Activated T-cell treated with anti-CD3 and anti-CD28 coated beads, Interleukin-2, amount 50 U/mL, for 4 hours (primary cell): ENCODE results near the gene ATXN7L3. TPM values are rescaled to one million over a fixed set of nuclear protein-coding genes. Genes with fewer than 3 reads are reported as not detected.

Source experiments
- ATAC-seq, 2 donors: fragments of 200-7000 bp; cut with Tn5 transposase; one replicate each; pipeline ENCODE4 v1.10.0; 2021
- DNase-seq: peaks from one replicate; pipeline ENCODE4 v3.0.0-alpha.2; 2020
- H3K27me3 Mint-ChIP-seq: one replicate; pipeline ENCODE4 v1.8.0; 2021; ENCODE audit warnings: low read depth, mixed read lengths
- H3K36me3 Mint-ChIP-seq: one replicate; pipeline ENCODE4 v1.8.0; 2022; ENCODE audit warnings: mixed read lengths; ENCODE audit not compliant: insufficient read depth
- H3K4me1 Mint-ChIP-seq: one replicate; pipeline ENCODE4 v1.8.0; 2021; ENCODE audit warnings: low read depth, mixed read lengths
- H3K4me3 Mint-ChIP-seq: one replicate; pipeline ENCODE4 v1.8.0; 2021; ENCODE audit warnings: mild to moderate bottlenecking, moderate library complexity, mixed read lengths
- H3K9me3 Mint-ChIP-seq: one replicate; pipeline ENCODE4 v1.8.0; 2021; ENCODE audit warnings: mixed read lengths
- total RNA-seq, 3 donors: library from RNA; stranded (reverse); gene quantifications; one replicate each; pipeline ENCODE4 v1.2.1, GENCODE V29; 2021

The ATXN7L3 gene
- total RNA-seq, 3 donors from 2014 or later, result 101 to 111 (median 110) TPM

GRCh38 chr17:44221862-44222111, 22.1 kb upstream of the ATXN7L3 start:
- DNase-seq (no peak), ATAC-seq (no peak)
- H3K27me3 Mint-ChIP-seq, result no peaks in the 10 kb centered on the region
- peaks cover 20% of the 10 kb centered on the region for H3K4me1 Mint-ChIP-seq
- H3K36me3 Mint-ChIP-seq, result peaks cover 6% of the 10 kb centered on the region
- no peaks in the 10 kb centered on the region for H3K9me3 Mint-ChIP-seq
- peak overlapping the region; percentile 92 for H3K4me3 Mint-ChIP-seq

- no peaks in the 10 kb centered on the region for H3K27me3 Mint-ChIP-seq
- peaks cover 10% of the 10 kb centered on the region for H3K36me3 Mint-ChIP-seq
- peak; percentile 40 for DNase-seq
- no peaks in the 10 kb centered on the region for H3K9me3 Mint-ChIP-seq
- peak; percentile 22 to 23 for ATAC-seq
- peak overlapping the region; percentile 92 for H3K4me3 Mint-ChIP-seq
- peaks cover 25% of the 10 kb centered on the region for H3K4me1 Mint-ChIP-seq
Measured at GRCh38 chr17:44221084-44221861, 21.6 kb upstream of the ATXN7L3 start.

GRCh38 chr17:44220213-44221083, 20.8 kb upstream of the ATXN7L3 start:
- H3K4me3 Mint-ChIP-seq, result peak overlapping the region; percentile 92

GRCh38 chr17:44219616-44220212, 20.0 kb upstream of the ATXN7L3 start, which contains the start of gene UBTF:
TSS of gene UBTF (minus strand) at chr17:44219675. CDS start at chr17:44218229, 1,446 bp downstream.
- peak within 1 kb of the TSS; percentile 91 for H3K4me3 Mint-ChIP-seq
- H3K4me1 Mint-ChIP-seq, result peaks cover 40% of the 10 kb centered on the region
- peak; percentile 65 for DNase-seq
- peak; percentile 31 to 36 for ATAC-seq
- H3K9me3 Mint-ChIP-seq, result no peaks in the 10 kb centered on the region
- peaks cover 23% of the 10 kb centered on the region for H3K36me3 Mint-ChIP-seq
- no peaks in the 10 kb centered on the region for H3K27me3 Mint-ChIP-seq

More at GRCh38 chr17:44220213-44221083, 20.8 kb upstream of the ATXN7L3 start:
- peaks cover 17% of the 10 kb centered on the region for H3K36me3 Mint-ChIP-seq
- ATAC-seq, result peak; percentile 15 to 23
- H3K4me1 Mint-ChIP-seq, result peaks cover 33% of the 10 kb centered on the region
- H3K9me3 Mint-ChIP-seq, result no peaks in the 10 kb centered on the region
- no peaks in the 10 kb centered on the region for H3K27me3 Mint-ChIP-seq
- DNase-seq, result peak; percentile 44

GRCh38 chr17:44219108-44219615, 19.5 kb upstream of the ATXN7L3 start:
- Mint-ChIP-seq H3K27me3 (no peaks in the 10 kb centered on the region), H3K4me1 (peaks cover 46% of the 10 kb centered on the region), H3K36me3 (peaks cover 29% of the 10 kb centered on the region), H3K4me3 (no peak overlapping the region), H3K9me3 (no peaks in the 10 kb centered on the region)
- DNase-seq (peak; percentile 59), ATAC-seq (peak; percentile 58 to 62)

GRCh38 chr17:44218344-44219107, 18.8 kb upstream of the ATXN7L3 start:
- peak; percentile 35 to 36 for ATAC-seq
- DNase-seq, result peak; percentile 86
- Mint-ChIP-seq H3K9me3 (no peaks in the 10 kb centered on the region), H3K27me3 (no peaks in the 10 kb centered on the region), H3K4me3 (peak overlapping the region; percentile 84), H3K4me1 (peaks cover 52% of the 10 kb centered on the region), H3K36me3 (peaks cover 35% of the 10 kb centered on the region)

- ATAC-seq (no peak), DNase-seq (no peak)
- Mint-ChIP-seq H3K4me3 (peak overlapping the region; percentile 84), H3K4me1 (peaks cover 58% of the 10 kb centered on the region), H3K36me3 (peaks cover 36% of the 10 kb centered on the region), H3K9me3 (no peaks in the 10 kb centered on the region), H3K27me3 (no peaks in the 10 kb centered on the region)
Measured at GRCh38 chr17:44217738-44218343, 18.2 kb upstream of the ATXN7L3 start.

- Mint-ChIP-seq H3K27me3 (no peaks in the 10 kb centered on the region), H3K4me1 (peaks cover 52% of the 10 kb centered on the region), H3K36me3 (peaks cover 36% of the 10 kb centered on the region), H3K9me3 (no peaks in the 10 kb centered on the region), H3K4me3 (peak overlapping the region; percentile 84)
- DNase-seq, result no peak
- no peak for ATAC-seq
Measured at GRCh38 chr17:44216694-44217093, 17.0 kb upstream of the ATXN7L3 start.

GRCh38 chr17:44216173-44216572, 16.5 kb upstream of the ATXN7L3 start:
- no peak for DNase-seq
- H3K9me3 Mint-ChIP-seq, result no peaks in the 10 kb centered on the region
- peaks cover 36% of the 10 kb centered on the region for H3K36me3 Mint-ChIP-seq
- H3K4me1 Mint-ChIP-seq, result peaks cover 56% of the 10 kb centered on the region
- H3K4me3 Mint-ChIP-seq, result peak overlapping the region; percentile 84
- no peaks in the 10 kb centered on the region for H3K27me3 Mint-ChIP-seq
- no peak for ATAC-seq

- Mint-ChIP-seq H3K4me1 (peaks cover 63% of the 10 kb centered on the region), H3K36me3 (peaks cover 39% of the 10 kb centered on the region), H3K27me3 (no peaks in the 10 kb centered on the region), H3K9me3 (no peaks in the 10 kb centered on the region), H3K4me3 (peak overlapping the region; percentile 25)
- ATAC-seq (no peak), DNase-seq (no peak)
Measured at GRCh38 chr17:44214896-44215295, 15.2 kb upstream of the ATXN7L3 start.

- no peaks in the 10 kb centered on the region for H3K9me3 Mint-ChIP-seq
- peaks cover 68% of the 10 kb centered on the region for H3K4me1 Mint-ChIP-seq
- H3K27me3 Mint-ChIP-seq, result no peaks in the 10 kb centered on the region
- peaks cover 43% of the 10 kb centered on the region for H3K36me3 Mint-ChIP-seq
- ATAC-seq, result no peak
- no peak overlapping the region for H3K4me3 Mint-ChIP-seq
- no peak for DNase-seq
Measured at GRCh38 chr17:44214230-44214494, 14.5 kb upstream of the ATXN7L3 start.

- peaks cover 69% of the 10 kb centered on the region for H3K4me1 Mint-ChIP-seq
- no peaks in the 10 kb centered on the region for H3K9me3 Mint-ChIP-seq
- no peak for DNase-seq
- ATAC-seq, result no peak
- H3K36me3 Mint-ChIP-seq, result peaks cover 46% of the 10 kb centered on the region
- no peak overlapping the region for H3K4me3 Mint-ChIP-seq
- H3K27me3 Mint-ChIP-seq, result no peaks in the 10 kb centered on the region
Measured at GRCh38 chr17:44213403-44214229, 13.9 kb upstream of the ATXN7L3 start.
